ENCODE data around the gene PTBP1.
"Not testable (repeated sequence)": the region's sequence is repeated elsewhere in the genome, so short reads cannot be mapped to it uniquely, and the experiment has no call there.

PTBP1 gene

DNA sequence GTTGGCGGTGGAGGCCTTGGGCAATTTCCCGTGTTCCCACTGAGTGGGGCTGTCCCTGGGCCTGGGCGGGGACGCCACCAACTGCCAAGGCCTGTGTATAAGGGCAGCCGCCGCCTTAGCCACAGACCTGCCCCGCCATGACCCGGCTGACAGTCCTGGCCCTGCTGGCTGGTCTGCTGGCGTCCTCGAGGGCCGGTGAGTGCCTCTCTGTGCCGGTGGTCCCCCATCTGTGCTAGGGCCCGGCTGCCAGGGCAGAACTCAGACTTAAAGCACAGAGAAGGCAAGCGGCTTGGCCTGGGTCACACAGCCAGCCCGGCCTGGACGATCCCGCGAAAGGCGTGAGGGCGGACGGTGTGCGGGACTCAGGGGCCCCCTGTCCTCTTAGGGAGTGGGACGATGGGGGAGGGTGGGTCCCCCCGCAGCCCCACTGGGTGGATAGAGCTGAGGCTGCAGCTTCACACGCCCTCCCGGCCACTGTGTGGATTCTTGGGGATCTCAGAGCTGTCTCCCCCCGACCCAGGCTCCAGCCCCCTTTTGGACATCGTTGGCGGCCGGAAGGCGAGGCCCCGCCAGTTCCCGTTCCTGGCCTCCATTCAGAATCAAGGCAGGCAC is 30.6 kb downstream of the PTBP1 start, which contains the start of gene AZU1:
Gene AZU1 (plus strand): TSS at position 128 of the 612 bp plus-strand sequence. CDS start 10 bp downstream, at position 138.
- DNase-seq (ENCODE audit: low spot score): no peak

DNA sequence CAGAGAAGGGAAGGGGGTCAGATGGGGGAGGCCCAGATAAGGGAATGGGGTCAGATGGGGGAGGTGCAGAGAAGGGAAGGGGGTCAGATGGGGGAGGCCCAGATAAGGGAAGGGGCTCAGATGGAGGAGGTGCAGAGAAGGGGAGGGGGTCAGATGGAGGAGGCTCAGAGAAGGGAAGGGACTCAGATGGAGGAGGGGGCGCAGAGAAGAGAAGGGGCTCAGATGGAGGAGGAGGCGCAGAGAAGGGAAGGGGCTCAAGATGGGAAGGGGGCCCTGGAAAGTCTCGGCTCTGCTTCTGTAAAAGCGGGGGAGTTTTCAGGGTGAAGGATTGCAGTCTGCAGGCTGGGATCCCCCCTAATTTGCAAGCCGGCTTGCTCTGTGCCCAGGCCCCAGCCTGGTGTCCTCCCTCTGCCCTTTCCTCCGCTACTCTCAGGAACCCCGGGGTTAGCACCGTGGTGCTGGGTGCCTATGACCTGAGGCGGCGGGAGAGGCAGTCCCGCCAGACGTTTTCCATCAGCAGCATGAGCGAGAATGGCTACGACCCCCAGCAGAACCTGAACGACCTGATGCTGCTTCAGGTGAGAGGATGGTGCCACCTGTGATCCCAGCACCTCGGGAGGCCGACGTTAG is 32.0 kb downstream of the PTBP1 start:
- no peak for DNase-seq (ENCODE audit: low spot score)

DNA sequence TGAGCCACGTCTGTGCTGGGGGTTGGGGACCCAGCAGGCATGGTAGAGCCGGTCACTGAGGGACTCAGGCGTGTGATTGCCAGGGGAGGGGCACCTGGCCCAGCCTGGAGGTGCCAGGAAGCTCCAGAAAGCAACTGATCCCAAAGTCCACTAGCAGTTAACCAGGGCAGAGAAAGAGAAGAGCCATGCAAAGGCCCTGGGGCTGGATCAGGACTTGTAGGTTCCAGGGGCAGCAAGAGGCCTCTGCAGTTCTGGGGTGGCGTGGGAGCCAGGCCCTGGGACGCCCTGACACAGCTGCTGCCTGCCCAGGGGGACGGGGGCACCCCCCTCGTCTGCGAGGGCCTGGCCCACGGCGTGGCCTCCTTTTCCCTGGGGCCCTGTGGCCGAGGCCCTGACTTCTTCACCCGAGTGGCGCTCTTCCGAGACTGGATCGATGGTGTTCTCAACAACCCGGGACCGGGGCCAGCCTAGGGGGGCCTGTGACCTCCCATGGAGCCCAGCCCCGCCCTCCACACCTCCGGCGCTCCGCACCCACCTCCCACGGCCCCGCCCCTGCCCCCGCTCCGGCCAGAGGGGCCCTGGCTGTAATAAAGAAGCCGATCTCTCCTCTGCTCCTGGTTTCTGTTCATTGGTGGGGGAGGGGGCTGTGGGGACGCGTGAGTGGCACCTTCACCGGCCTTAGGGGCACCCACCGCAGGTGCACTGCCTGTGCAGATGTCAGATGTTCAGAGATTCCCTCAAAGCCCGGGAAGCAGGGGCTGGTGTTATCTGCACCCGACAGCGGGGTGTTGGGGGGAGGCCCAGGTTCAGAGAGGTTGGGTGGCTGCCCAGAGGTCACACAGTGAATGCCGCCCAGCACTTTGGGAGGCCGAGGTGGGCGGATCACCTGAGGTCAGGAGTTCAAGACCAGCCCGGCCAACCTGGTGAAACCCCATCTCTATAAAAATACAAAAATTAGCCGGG is 34.4 kb downstream of the PTBP1 start:
- DNase-seq (ENCODE audit: low spot score): no peak

DNA sequence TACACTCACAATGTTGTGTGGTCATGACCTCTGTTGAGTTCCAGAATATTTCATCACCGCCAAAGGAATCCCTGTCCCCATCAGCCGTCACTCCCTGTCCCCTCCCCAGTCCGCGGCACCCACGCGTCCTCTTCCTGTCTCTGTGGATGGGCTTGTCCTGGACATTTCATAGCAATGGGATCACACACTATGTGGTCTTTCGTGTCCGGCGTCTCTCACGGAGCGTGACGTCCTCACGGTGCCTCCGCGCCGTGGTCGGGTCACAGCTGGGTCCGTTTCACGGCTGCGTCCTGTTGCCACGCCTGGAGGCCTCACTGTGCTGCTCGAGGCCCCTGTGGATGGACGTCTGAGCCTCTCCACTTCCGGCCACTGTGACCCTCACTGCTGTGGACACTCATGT is 37.0 kb downstream of the PTBP1 start:
- DNase-seq (ENCODE audit: low spot score): no peak

- no peak for DNase-seq (ENCODE audit: low spot score)
These were observed 38.1 kb downstream of the PTBP1 start for GRCh38 chr19:835210-835810.

DNA sequence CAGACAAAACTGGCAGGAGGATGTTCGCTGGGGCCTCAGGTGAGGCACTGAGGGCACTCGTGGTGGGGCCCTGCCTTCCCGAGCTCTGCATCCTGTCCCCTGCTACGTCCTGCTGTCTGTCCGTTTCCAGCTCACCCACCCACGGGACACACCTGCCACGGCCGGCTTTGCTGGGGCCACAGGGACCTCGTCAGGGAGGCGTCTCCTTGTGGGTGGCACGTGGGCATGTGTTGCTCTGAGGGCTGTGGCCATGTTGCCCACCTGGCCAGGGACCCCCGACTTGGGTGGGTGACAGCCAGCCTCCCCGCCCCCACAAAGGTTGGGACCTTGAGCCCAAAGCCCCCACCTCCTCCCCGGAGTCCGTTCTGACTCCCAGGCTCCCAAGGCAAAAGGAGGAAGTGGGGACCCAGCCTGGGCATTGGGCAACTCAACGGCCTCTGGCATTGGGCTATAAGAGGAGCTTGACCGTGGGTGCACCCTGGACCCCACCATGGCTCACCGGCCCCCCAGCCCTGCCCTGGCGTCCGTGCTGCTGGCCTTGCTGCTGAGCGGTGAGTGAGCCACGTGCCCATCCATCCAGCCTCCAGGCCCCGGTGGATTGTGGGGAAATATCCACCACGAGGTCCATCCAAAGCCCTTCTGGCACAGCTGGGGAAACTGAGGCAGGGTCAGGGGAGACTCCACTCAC is 43.4 kb downstream of the PTBP1 start, which contains the start of gene PRTN3:
Gene PRTN3 (plus strand): TSS at position 481 of the 688 bp plus-strand sequence. CDS start 10 bp downstream, at position 491.
- DNase-seq (ENCODE audit: low spot score): no peak

DNA sequence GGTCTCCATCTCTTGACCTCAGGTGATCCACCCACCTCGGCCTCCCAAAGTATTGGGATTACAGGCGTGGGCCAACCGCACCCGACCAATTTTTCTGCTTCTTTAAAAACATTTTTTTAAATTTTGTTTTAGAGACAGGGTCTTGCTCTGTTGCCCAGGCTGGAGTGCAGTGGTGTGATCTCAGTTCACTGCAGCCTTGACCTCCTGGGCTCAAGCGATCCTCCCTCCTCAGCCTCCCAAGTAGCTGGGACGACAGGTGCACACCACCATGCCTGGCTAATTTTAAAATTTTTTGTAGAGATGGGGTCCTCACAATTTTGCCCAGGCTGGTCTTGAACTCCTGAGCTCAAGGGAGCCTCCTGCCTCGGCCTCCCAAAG is 45.5 kb downstream of the PTBP1 start:
- DNase-seq (ENCODE audit: low spot score): not testable (repeated sequence)

DNA sequence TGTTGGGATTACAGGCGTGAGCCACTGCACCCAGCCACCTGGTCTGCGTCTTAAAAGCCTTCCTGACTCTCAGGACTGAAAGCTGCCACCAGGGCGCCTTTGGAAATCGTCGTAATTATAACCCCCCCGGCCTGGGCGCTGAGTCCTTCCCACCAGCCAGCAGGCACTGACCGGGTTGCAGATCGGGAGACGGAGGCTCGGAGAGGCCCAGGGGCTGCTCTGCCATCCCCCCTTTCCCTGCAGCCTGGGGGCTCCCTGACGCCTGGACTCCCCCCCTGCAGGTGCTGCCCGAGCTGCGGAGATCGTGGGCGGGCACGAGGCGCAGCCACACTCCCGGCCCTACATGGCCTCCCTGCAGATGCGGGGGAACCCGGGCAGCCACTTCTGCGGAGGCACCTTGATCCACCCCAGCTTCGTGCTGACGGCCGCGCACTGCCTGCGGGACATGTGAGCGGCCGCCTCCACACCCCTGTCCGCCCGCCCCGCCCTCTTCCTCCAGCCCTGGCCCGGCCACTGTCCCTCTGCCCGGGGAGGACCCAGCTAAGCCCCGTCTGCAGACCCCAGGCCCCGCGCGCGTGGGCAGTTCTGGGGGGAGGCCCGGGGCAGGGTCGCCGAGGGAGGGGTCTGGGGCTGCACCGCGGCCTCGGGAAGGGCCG is 46.1 kb downstream of the PTBP1 start:
- DNase-seq (ENCODE audit: low spot score): peak; percentile 27

- DNase-seq (ENCODE audit: low spot score): no peak
These were observed 46.7 kb downstream of the PTBP1 start for GRCh38 chr19:843836-844545.

DNA sequence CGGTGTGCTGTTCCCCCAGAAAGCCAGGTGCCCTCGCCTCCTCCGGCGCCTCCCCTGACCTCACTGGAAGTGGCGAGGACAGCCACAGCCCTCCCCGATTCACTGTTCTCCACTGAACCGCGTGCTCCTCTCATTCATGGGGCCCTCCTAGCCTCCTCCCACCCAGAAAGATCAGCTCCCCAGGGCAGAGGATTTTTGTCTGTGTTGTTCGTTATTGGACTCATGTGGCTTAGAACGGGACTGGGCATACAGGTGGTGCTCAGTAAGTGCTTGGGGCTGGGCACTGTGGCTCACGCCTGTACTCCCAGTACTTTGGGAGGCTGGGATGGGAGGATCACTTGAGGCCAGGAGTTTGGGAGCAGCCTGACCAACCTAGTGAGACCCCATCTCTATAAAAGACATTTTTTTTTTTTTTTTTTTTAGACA is 47.3 kb downstream of the PTBP1 start:
- no peak for DNase-seq (ENCODE audit: low spot score)

DNA sequence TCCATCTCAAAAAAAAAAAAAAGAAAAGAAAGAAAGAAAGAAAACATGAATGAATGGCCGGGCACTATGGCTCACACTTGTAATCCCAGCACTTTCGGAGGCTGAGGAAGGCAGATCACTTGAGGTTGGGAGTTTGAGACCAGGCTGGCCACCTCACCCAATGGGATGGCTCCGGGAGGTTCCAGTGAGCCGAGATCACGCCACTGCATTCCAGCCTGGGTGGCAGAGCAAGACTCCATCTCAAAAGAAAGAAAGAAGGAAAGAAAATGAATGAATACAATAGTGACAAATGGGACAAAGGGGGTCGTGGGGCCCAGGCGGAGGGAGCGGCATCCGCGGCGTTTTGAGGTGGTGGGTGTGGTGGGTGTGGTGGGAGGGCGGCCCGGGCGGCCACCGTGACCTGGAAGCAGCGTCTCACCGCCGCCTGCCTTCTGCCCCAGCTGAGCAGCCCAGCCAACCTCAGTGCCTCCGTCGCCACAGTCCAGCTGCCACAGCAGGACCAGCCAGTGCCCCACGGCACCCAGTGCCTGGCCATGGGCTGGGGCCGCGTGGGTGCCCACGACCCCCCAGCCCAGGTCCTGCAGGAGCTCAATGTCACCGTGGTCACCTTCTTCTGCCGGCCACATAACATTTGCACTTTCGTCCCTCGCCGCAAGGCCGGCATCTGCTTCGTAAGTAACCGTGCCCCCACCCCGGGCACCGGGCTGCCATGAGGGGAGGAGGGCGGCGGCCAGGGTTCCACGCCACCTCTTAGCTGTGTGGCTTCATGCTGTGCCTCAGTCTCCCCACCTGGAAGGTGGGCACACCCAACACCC is 48.7 kb downstream of the PTBP1 start:
- no peak for DNase-seq (ENCODE audit: low spot score)

- no peak for DNase-seq (ENCODE audit: low spot score)
These were observed 51.2 kb downstream of the PTBP1 start for GRCh38 chr19:848386-848921.

DNA sequence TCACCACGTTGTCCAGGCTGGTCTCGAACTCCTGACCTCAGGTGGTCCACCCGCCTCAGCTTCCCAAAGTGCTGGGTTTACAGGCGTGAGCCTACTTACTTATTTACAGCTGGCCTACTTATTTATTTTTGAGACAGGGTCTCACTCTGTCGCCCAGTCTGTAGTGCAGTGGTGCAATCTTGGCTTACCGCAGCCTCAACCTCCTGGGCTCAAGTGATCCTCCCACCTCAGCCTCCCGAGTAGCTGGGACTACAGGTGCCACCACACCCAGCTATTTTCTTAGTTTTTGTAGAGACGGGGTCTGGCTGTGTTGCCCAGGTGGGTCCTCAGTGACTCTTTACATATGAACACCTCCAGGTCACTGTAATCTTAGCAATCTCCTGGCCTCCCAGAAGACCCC is 51.9 kb downstream of the PTBP1 start:
- not testable (repeated sequence) for DNase-seq (ENCODE audit: low spot score)

- DNase-seq (ENCODE audit: low spot score): peak; percentile 92
These were observed 53.1 kb downstream of the PTBP1 start for GRCh38 chr19:850221-850978.

- no peak for DNase-seq (ENCODE audit: low spot score)
These were observed 53.7 kb downstream of the PTBP1 start for GRCh38 chr19:850979-851335.

DNA sequence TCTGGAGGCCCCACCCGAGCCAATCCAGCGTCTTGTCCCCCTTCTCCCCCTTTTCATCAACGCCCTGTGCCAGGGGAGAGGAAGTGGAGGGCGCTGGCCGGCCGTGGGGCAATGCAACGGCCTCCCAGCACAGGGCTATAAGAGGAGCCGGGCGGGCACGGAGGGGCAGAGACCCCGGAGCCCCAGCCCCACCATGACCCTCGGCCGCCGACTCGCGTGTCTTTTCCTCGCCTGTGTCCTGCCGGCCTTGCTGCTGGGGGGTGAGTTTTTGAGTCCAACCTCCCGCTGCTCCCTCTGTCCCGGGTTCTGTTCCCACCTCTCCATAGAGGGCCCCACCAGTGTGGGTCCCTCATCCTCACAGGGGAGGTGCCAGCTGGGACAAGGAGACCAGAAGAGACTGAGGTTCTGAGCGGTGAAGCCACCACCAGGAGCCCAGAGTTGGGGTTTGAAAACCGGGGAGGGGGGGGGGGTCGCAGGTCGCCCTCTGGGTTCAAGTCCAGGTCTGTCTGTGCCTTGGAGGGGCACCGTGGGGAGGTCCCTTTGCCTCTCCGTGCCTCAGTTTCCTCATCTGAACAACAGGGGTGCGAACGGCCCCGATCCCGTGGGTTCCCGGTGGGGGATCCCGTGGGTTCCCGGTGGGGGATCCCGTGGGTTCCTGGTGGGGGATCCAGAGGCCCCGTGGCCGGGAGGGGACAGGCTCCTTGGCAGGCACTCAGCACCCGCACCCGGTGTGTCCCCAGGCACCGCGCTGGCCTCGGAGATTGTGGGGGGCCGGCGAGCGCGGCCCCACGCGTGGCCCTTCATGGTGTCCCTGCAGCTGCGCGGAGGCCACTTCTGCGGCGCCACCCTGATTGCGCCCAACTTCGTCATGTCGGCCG is 55.1 kb downstream of the PTBP1 start, which contains the start of gene ELANE:
Gene ELANE (plus strand): TSS at position 168 of the 878 bp plus-strand sequence. CDS start 26 bp downstream, at position 194.
- no peak for DNase-seq (ENCODE audit: low spot score)

DNA sequence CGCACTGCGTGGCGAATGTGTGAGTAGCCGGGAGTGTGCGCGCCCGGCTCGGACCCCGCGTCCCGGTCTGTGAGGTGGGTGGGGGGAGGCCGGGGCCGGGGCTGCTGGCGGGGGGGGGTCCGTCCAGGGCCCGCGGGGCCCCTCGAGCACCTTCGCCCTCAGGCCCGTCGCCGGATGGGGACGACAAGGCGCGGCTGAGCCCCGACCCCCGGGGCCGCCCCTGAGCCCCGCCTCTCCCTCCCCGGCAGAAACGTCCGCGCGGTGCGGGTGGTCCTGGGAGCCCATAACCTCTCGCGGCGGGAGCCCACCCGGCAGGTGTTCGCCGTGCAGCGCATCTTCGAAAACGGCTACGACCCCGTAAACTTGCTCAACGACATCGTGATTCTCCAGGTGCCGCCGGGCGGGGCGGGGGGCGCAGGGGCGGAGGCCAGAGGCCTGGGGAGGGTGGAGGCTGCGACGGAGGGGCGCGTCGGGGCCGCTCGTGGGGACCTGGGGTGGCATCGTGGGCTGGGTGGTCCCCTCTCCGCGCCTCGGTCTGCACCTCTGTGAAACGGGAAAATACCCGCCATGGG is 55.8 kb downstream of the PTBP1 start:
- DNase-seq (ENCODE audit: low spot score): no peak
